SKM-1 treated with dmso at 0.1 percent for 144 hours (cell line): Measurements from ENCODE around the gene NIPA2.

Source experiments
- DNase-seq: peaks from one replicate; lab custom pipeline; 2025; ENCODE audit not compliant: unreplicated experiment; lab: John Stamatoyannopoulos, UW

The NIPA2 gene

GRCh38 chr15:22874966-22875365 is 36.5 kb downstream of the NIPA2 start:
- no peak for DNase-seq

GRCh38 chr15:22877117-22877516 is 38.7 kb downstream of the NIPA2 start:
- DNase-seq, result no peak

- no peak for DNase-seq
These were observed 39.1 kb downstream of the NIPA2 start for GRCh38 chr15:22877607-22878006.

GRCh38 chr15:22878103-22878502 is 39.6 kb downstream of the NIPA2 start:
- DNase-seq, result no peak

- DNase-seq, result no peak
These were observed 41.9 kb downstream of the NIPA2 start for GRCh38 chr15:22880068-22880980.

GRCh38 chr15:22880981-22881738 is 42.7 kb downstream of the NIPA2 start:
- DNase-seq, result no peak

- DNase-seq, result no peak
These were observed 43.4 kb downstream of the NIPA2 start for GRCh38 chr15:22881739-22882440.

- no peak for DNase-seq
These were observed 44.7 kb downstream of the NIPA2 start for GRCh38 chr15:22883196-22883595.

GRCh38 chr15:22884344-22884743 is 45.9 kb downstream of the NIPA2 start:
- no peak for DNase-seq

GRCh38 chr15:22885120-22885519 is 46.7 kb downstream of the NIPA2 start:
- DNase-seq, result no peak

- no peak for DNase-seq
These were observed 48.9 kb downstream of the NIPA2 start for GRCh38 chr15:22887157-22887951.

GRCh38 chr15:22888120-22888859 is 49.8 kb downstream of the NIPA2 start:
- no peak for DNase-seq

GRCh38 chr15:22889146-22889818 is 50.8 kb downstream of the NIPA2 start:
- DNase-seq, result no peak

GRCh38 chr15:22890296-22890695 is 51.8 kb downstream of the NIPA2 start:
- DNase-seq, result no peak

- no peak for DNase-seq
These were observed 53.2 kb downstream of the NIPA2 start for GRCh38 chr15:22891426-22892210.

GRCh38 chr15:22892333-22892732 is 53.9 kb downstream of the NIPA2 start:
- DNase-seq, result no peak

GRCh38 chr15:22893081-22893480 is 54.6 kb downstream of the NIPA2 start:
- DNase-seq, result no peak

- DNase-seq, result no peak
These were observed 55.4 kb downstream of the NIPA2 start for GRCh38 chr15:22893881-22894280.
